NCI-H226 (cell line): ENCODE results near the gene SLC37A1.
"Not testable (repeated sequence)": the region's sequence is repeated elsewhere in the genome, so short reads cannot be mapped to it uniquely, and the experiment has no call there.

ENCODE experiments used
- DNase-seq: peaks from one replicate; pipeline ENCODE4 v3.0.0-alpha.2; 2015

Gene SLC37A1

DNA sequence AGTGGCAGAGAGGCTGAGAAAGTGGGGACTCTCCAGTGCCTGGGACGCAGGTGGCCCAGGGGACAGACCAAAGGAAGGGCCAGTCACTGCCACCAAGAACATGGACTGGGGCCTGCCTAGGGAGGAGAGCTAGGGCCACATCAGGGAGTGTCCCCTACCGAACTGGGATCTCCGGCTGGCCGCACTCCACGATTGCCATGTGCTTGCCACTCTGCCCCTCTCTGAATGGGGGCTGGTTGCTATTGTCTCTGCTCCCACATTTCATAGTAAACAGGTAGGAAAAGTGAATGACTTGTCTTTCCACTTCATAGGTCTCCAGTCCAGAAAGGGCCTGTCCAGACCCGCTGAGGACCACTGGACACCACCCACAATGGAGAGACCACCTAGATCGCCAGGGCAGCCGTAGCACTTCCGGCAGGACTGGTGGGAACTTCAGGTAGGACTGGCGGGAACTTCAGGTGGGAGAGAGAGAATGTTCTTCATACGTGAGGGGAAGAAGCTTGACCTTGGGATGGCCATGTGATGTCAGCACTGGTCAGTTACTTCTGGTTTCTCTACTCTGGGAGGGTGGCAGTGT, 84.6 kb downstream of the SLC37A1 start:
- DNase-seq: no peak

- DNase-seq: no peak
Observed at GRCh38 chr21:42599486-42599885, 85.8 kb downstream of the SLC37A1 start.

DNA sequence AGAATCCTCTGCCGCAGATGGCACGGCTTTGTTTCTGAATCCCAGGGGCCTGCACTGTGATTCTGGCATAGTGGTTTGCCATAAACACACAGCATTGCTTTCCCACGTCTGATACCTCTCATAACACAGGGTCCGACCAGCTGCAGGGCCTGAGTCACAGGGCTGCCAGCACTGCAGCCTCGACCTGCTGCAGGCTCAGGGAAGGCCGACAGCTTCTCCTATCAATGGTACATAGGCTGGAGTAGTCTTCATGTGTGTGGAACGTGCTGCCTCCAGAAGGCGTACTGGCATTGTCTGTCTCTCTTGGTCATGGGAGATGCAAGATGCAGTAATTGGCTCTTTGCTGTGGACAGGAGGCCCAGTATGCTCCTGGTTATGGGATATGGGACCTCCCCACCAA, 86.3 kb downstream of the SLC37A1 start:
- no peak for DNase-seq

GRCh38 chr21:42601656-42602055, 88.0 kb downstream of the SLC37A1 start:
- DNase-seq: no peak

DNA sequence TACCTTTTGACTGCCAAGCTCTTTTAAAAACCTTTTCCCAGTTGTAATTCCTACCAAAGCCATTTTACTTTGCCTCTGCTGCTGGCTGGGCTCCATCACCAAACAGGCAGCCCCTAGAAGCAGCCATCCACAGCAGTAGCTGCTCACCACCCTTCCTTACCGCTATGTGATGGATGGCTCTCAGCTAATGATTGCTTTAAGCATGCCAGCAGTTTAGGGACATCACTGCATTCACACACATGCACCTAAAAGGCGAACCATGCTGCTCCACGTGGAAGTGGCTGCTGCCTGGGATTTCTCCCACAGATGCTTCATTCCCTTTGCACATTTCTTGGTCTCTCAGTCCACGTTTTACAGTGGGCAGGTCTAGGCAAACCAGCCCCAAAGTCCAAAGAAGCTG, 93.5 kb downstream of the SLC37A1 start:
- no peak for DNase-seq

GRCh38 chr21:42607525-42608102, 94.0 kb downstream of the SLC37A1 start:
- DNase-seq: no peak

DNA sequence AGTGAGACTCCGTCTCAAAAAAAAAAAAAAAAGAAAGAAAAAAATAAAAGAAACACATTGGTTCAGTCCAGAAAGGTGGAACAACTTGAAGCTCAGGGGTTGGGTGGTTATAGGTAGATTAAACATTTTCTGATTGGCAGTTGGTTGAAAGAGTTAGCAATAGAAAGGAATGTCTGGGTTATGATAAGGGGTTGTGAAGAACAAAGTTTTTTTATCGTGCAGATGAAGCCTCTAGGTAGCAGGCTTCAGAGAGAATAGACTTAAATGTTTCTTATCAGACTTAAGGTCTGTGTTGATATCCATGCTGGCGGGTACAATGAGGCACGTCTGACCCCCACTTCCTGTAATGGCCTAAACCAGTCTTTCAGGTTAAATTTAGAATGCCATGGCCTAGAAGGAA, 94.8 kb downstream of the SLC37A1 start:
- no peak for DNase-seq

DNA sequence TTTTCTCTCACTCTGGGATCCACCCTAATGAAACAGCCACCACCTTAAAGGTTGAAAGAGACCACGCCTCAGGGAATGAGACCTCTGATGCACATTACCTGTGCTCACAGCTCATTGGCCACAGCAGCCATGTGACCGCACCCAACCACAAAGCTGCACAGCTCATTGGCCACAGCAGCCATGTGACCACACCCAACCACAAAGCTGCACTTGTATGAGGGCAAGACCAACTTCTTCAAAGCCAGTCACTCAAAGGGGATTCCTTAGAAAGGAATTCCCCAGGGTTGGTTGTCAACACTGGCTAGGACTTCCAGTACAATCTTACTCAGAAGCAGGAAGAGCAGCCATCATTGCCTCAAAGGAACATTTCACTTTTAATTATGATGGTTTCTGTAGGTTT, 96.2 kb downstream of the SLC37A1 start:
- DNase-seq: no peak

GRCh38 chr21:42611852-42612251, 98.2 kb downstream of the SLC37A1 start:
- no peak for DNase-seq

GRCh38 chr21:42612390-42612789, 98.7 kb downstream of the SLC37A1 start:
- no peak for DNase-seq

GRCh38 chr21:42613756-42614155, 100.1 kb downstream of the SLC37A1 start:
- no peak for DNase-seq

DNA sequence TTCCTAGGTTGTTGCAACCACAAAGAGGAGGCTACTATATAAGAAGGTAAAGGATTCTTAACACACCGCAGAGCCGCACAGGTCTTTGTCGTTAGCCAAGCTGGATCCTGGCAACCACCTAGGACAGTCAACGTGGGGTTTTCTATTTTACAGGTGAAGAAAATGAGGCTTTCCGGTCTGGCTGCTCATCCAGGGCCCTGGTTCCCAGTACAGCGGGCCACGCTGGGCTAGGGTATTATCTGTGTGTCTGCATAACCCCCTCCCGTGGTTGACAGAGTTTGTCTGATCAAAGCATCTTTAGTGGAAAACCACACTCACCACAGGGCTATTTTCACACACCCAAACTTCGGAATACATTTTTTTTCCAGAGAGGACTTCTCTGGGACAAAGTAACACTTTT, 100.7 kb downstream of the SLC37A1 start:
- DNase-seq: no peak

DNA sequence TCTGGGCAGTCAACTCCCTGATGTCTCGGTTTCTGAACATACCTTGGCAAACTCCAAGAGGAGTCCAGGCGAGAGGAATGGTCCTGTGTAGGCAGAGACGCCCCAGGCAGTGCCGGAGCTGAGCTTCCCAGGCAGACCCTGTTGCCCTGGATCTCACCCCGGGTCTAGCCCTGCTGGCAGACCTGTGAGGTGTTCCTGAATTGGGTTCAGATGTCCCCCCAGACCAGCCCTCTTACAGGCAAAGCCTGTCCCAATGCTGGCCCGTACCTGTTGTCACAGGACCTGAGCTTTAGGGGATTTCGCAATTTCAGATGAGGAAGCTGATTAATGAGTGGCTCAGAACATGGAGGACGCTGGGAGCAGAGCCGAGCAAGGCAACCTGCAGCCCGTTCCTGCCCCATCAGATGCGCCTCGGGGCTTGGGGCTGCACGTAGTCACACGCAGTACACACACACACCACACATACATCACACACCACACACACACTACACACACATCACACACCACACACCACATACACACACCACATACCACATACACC, 101.2 kb downstream of the SLC37A1 start:
- no peak for DNase-seq

DNA sequence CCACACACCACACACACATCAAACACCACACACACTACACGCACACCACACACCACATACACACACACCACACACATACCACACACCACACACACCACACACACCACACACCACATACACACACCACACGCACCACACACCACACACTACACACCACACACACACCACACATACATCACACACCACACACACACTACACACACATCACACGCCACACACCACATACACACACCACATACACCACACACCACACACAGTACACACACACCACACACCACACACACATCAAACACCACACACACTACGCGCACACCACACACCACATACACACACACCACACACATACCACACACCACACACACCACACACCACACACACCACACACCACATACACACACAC, 101.7 kb downstream of the SLC37A1 start:
- not testable (repeated sequence) for DNase-seq

DNA sequence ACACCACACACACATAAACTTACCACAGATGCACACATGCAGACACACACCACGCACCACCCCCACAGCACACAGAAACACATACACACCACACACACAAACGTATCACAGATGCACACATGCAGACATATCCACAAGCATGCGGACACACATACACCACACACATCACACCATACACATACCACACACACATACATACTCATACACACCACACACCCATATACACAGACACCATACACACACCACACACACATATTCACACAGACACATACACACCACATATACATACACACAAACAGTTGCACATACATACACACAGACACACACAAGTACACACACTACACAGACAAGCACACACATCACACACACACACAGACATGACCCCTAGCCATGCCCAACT, 102.3 kb downstream of the SLC37A1 start:
- DNase-seq: no peak

- no peak for DNase-seq
Observed at GRCh38 chr21:42616446-42616845, 102.8 kb downstream of the SLC37A1 start.

- DNase-seq: no peak
Observed at GRCh38 chr21:42616941-42617340, 103.3 kb downstream of the SLC37A1 start.

DNA sequence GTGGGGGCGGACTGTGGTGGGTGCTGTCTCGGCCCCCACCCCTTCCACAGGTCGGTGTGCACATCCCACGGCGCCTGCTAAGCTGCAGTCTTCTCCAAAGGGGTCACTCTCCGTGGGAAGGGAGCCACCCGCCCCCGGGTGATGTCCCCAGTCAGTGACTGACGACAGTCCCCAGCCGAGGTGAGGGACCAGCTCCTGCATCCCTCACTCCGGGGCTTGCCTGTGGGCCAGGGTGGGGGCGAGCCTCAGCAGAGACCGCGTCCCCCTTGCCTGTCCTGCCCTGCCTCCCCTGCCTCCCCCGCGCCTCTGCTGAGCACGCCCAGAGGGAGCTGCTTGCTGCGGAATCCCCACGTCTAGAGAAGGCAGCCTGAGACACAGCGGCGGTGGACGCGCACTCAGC, 103.8 kb downstream of the SLC37A1 start:
- DNase-seq: no peak

GRCh38 chr21:42618707-42619102, 105.1 kb downstream of the SLC37A1 start:
- DNase-seq: no peak

GRCh38 chr21:42619166-42619565, 105.5 kb downstream of the SLC37A1 start:
- DNase-seq: no peak

DNA sequence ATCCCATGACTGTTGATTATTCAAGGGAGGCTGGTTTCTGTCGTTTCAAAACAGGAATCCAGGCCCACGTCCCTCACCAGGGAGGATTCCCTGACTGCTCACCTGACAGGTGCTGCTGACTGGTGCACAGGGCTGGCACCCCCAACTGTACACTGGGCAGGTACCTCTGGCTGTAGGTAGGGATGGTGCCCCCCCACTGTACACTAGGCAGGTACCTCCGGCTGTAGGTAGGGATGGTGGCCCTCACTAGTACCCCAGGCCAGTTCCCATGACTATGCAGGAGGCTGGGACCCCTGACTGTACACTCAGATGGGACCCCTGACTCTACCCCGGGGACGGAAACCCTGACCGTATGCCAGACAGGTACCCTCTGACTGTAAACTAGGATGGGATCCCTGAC, 106.2 kb downstream of the SLC37A1 start:
- no peak for DNase-seq

DNA sequence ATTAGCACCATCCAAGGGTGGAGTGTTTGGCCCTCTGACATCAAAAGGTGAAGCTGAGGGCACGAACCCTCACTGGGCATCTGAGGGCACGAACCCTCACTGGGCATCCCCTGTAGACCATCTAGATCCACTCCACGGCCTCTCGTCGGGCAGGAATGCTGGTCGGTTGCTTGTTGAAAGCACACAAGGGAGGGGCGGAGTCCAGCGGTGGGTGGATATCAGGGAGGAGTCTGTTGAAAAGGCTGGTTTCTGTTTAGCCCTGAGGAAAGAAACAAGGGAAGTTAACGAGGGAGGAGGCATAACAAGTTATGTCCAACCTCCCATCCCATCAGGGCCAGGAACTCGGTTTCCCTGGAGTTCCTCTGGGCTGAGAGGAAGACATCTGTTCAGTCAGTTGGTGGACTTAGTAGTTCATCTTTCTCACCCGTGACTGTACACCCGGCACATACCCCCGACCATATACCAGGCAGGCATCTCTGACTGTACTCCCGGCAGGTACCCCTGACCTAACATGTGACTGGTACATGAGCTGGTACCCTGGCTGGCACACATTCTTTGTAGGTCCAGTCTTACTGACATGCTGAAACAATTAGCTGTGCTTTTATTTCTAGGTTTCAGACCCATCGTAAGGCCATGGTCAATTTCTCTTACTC, 107.6 kb downstream of the SLC37A1 start:
- no peak for DNase-seq

DNA sequence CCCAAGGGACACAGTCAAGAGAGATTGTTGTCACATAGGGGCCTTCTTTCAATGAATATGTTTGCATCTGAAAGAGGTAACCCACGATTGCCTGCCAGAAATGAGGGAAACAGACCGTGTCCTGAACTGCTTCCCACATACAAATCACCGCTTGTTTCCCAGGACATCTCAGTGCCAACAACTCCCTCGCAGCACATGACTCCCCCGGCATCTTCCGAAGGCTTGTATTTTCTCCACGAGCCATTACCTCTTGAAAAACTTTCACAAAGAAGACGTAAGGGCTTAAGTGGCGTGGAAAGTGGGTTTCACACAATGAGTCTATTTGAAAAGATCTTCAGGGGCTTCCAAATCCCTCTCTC, 108.1 kb downstream of the SLC37A1 start:
- DNase-seq: no peak

GRCh38 chr21:42622284-42622683, 108.6 kb downstream of the SLC37A1 start:
- DNase-seq: no peak

GRCh38 chr21:42623694-42624093, 110.0 kb downstream of the SLC37A1 start:
- DNase-seq: no peak
